NCI-H526 (cell line): ENCODE results near the gene MSI2.

Experiments used
- DNase-seq, 2 experiments: peaks; one replicate each; lab custom pipeline; 2025; lab: John Stamatoyannopoulos, UW

Gene MSI2

DNA sequence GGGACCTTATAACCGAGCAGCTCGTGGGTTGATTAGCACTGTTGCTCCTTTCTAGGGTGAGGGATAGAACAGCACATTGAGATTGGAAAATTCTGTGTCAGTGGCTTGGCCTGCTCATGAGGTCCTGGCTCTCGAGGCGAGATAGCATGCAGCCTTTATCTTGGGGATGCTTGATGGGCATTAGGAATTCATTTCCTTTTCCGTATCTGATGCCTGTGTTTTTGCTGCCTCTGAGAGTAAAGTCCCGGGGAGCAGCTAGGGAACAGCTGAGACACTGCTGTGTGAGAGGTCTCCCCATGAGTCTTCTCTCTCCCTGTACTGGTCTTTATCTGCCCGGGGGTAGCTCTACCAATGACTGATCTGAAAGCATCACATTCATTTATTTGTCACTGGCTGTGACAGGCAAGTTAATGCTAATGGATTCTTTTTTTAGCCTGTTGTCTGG is 14.5 kb downstream of the MSI2 start:
- DNase-seq, result no peak

DNA sequence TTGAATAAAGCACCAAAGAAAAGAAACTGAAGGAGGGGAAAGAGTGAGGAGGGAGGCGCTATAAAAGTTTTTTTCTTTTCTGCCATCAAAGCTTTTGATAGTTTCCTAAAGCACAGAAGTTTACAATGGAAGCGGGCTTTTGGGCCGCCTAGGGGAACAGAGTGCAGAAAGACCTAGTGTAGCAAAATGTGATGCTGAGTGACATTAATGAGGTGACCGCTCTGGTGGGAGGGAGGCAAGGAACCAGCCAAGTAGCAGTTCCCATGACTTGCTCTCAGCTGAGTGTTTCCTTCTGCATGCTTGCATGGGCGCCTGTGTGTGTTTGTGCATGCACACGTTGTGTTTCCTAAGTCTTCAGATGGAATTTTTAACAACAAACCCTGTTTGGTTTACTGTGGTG is 15.5 kb downstream of the MSI2 start:
- DNase-seq, result no peak

DNA sequence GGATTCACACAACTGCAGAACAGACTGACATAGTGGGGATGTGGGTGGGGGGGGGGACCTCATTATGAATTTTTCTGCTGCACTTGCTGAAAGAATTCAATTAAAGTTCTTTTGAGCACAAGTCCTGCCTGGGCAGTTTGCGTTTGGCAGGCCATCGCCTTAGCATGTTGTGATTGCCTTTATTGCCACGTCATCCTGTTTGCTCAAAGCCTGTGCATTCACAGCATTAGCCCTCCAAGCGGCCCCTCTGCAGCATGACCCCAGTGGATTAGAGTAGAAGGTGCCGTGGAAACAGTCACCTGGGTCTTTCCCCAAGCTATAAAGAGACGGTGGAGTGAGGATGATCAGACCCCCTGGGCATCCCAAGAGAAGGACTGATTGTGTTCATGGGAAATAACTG is 17.2 kb downstream of the MSI2 start:
- no peak for DNase-seq

DNA sequence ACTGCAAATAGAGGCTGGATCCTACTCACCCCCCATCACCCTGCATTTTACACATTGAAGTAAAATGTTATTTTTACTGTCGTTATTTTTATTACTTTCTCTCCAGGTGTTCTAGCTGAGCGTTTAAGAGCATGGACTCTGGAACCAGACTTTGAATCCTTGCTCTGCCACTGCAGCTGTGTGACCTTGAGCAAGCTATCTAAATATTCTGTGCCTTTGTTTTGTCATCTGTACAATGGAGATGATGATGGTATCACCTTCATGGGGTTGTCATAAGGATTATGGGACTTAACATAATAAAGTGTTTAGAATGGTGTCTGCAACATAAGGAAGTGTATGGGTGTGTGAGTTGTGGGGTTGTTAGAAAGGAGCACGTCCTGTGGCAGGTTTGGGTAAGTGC is 17.8 kb downstream of the MSI2 start:
- no peak for DNase-seq

DNA sequence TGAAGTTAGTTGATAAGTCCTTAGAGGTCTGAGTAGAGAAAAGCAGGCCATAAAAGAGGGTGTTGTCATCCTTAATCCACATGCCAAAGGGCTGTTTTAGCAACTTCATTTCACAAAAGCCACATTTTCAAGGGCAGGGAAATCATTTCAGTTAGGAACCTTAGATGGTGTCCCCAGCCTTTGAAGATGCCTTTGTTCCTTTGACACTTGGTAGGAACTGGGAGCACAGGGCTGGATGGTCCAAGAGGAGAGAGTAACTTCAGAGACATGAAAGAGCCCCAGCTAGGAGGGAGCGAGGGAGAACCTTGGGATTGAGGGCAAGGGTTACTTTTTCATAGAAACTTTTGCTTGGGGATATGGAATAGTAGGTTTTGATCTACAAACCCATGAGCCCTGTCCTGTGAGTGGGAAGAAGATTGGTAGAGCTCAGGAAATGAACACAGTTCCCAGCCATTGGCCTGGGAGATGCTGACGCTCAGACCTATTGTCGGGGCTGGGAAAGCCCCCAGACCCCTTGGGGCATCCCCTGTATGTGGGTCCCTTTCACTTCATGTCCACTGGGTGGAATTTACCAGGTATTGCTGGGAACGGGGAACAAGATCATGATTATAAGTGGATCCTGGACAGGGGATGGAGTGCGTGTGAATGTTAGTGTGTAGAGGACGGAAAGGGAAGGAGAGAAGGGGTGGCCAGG is 18.9 kb downstream of the MSI2 start:
- DNase-seq, result no peak

DNA sequence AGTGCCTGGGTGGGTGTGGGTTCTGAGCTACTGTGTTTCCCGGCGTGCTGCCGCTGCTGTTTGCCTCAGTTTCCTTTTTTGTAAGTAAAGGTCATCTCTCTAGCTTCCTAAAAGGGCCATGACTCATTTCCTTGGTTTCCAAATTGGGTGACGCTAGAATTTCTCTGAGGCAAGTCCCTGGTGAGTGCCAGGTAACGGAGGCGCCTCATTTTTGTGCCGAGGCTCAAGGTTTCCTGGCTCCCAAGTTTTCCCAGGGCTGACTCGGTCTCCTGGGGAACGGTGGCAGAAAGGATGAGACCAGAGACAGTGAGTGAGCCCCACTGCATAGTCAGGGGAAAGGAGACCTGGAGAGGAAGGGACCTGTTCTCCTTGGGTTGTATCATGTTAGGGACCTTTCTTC is 20.3 kb downstream of the MSI2 start:
- DNase-seq, result no peak

DNA sequence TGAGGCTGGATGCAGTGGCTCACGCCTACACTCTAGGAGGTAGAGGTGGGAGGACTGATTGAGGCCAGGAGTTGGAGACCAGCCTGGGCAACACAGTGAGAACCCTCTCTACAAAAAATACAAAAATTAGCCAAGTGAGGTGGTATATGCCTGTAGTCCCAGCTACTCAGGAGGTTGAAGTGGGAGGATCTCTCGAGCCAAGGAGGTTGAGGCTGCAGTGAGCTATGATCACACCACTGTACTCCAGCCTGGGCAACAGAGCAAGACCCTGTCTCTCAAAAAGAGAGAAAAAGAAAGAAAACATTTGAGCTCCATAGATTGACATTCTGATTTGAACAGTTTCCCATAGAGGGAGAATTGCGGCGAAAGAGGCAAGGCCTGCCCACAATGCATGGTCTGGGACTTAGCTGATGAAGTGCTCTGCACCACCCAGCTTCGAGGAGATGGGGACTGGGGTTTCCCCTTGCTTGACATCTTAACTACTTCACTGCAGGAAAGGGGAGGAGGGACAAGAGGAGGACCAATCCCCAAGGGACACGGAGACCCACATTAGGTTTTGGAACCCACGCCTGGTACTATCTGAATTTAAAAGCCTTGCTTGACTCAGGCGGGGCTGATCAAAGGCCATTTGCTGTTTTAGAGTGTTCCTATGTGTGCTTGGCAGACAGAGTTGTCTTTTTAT is 21.7 kb downstream of the MSI2 start:
- no peak for DNase-seq

DNA sequence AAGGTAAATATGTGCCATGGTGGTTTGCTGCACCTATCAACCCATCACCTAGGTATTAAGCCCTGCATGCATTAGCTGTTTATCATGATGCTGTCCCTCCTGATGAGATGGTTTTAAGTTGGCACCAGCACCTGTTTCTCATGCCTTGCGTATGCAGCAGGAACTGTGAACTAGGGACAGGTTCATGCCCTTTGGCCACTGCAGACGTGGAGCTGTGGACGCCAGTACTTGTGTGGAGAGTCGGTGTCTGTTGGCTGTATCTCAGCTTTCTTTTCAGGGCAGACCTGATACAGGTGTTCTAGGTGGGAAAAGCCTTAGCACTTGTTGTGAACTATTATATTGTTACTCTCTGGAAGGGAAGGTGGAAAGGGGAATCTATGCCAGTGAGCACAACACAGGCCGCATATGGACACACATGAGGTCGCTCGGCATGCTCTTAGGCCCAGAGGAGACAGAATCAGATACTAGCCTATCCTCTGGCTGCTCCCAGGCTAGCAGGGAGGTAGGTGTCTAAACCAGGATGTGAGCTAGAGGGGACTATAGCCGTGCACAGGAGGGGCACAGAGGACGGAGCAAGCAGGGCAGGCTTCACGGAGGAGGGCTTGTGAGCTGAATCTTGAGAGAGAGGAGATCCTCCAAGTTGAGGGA is 22.5 kb downstream of the MSI2 start:
- DNase-seq, result no peak

DNA sequence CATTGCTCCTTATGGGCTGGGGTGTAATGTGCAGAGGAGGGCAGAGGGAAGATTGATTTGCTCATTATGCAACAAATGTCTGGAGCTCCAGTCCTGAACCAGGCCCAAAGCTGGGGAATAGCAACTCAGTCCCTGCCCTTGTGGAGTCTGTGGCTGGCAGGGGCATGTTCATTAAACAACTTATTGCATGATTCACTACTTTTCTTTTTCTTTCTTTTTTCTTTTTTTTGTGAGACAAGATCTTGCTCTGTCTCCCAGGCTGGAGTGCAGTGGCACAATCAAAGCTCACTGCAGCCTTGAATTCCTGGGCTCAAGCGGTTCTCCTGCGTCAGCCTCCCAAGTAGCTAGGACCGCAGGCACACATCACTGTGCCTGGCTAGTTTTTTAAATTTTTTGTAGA is 23.1 kb downstream of the MSI2 start:
- DNase-seq, result no peak

DNA sequence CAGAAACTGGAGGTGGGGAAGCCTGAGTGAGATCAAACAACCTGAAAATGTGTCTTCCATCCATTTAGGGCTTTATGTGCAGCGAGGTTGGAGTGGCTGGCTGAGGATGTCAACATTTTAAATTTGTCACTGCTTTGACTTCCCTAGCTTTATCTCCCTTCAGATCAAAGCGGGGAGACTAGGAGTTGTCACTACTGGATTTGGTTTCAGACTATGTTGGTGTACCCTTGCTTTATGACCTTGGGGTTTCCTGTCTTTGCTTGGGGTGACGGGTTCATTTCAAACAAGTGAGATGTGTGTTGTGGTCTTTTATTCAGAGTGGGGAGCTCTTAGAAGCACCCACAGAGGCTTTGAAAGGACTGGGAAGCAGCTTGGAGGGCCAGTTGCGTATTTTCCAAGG is 25.6 kb downstream of the MSI2 start:
- no peak for DNase-seq

DNA sequence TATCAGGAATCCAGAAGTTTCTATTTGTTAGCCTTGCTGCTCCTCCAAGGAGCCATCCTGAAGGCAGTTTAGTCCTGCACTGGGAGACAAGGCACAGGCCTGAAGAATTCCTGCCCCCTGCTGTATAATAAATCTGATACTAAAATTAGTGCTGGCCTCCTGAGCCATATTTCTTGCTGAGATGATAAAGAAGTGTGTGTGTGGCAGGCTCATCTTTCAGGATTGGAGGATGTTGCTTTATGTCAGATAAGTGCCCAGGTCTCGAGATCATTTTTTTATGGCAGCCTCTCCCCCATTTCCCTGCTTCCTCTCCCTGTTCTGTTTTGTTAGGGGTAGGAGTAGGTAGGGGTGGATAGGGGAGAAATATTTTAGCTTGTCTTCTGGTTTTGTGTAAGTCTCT is 26.0 kb downstream of the MSI2 start:
- DNase-seq, result no peak

DNA sequence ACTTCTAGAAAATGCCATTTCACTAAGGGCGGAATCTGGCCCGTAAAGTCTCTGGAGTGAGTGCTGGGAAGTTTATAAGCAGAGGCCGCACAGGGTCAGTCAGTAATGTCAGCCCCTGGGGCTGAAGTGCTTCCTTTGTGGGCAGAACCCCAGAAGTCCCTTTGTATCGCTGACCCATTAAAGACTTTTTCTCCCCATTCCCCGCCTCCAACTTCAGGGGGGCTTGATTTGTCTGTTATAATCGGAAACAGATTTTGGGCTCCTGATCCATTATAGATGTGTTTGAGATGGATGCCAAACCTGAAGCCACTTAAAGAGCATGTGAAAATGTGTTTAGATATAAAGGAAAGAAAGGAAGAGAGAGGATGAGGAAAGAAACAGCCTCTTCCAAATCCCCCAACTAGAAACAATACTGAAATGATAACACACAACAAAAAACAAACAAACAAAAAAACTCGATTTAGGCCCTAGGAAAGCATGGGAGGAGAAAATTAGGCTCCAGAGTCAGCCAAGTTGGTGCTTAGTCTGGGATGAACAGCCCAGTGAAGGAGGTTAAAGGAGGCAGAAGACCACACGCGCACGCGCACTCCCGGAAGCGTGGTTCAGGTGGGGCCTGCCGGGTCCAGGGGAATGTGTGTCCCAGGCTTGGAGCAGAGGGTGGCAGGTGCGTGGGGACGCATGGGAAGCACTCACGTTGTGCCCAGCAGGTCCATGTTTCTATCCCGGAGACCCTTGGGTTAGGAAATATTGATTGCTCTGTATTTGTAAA is 27.1 kb downstream of the MSI2 start:
- DNase-seq, result no peak

DNA sequence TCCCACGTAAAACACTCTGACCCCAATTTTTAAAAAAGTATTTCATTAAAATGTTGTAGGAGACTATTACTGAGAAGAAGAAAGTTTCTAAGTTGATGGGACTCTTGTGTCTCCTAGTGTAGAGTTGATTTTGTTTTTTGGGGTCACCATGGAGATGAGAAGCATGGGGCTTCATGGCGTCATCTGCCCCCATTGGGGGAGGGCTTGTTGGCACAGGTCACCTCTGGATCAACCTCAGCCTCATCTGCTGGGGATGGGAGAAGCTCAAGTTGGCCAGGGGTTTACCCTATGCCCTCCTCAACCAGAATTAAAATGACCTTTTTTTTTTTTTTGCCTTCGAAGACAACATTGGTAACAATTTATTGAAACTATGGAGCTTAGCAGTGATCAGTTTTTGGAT is 28.3 kb downstream of the MSI2 start:
- DNase-seq, result no peak

DNA sequence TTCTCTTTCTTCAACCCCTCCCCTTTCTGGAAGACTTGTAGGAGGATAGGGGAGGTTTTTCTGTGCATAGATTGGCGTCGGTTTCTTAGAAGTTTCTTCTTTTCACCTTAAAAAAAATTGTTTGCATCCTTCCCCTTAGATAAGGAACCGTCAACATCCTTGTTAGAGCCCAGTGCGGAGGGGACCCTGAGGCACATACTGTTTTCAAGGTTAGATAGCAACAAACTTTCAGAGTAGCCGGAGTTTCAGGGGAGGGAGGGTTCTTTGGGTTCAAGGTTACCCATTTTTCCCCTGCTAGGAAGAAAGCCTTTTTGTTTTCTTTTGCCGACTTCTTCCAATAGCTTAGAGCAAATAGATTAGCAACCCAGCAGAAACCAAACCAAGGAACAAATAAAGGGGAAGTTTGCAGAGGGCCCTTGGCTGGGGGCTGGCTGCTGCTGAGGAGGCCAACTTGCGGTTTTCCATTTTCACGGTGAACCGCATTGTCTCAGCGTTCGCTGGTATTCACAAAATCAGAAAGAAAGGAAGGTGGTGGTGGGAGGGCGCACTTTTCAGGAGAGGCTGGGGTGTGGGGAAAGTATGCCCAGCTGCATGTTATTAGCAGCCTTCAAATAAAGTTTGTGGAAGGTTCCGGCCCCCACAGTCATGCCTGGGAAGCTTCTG is 28.8 kb downstream of the MSI2 start:
- DNase-seq, result no peak

DNA sequence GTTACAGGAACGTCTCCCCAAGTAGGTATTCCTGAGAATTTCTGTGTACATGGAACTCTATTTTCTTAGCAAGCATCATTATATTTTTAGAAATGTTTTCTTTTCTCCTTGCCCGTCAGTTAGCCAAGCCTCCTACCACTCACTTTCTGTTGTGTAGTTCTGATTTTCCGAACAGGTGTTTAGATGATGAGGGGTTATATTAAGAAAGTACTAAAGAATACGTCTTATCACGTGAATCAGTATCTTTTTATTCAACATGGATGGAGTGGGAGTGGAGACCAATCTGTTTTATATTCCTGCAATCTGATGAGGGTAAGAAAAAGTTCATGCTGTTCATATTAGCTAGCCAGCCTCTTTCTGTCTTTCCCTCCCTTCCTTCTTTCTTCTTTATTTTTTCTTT is 29.4 kb downstream of the MSI2 start:
- DNase-seq, result no peak

DNA sequence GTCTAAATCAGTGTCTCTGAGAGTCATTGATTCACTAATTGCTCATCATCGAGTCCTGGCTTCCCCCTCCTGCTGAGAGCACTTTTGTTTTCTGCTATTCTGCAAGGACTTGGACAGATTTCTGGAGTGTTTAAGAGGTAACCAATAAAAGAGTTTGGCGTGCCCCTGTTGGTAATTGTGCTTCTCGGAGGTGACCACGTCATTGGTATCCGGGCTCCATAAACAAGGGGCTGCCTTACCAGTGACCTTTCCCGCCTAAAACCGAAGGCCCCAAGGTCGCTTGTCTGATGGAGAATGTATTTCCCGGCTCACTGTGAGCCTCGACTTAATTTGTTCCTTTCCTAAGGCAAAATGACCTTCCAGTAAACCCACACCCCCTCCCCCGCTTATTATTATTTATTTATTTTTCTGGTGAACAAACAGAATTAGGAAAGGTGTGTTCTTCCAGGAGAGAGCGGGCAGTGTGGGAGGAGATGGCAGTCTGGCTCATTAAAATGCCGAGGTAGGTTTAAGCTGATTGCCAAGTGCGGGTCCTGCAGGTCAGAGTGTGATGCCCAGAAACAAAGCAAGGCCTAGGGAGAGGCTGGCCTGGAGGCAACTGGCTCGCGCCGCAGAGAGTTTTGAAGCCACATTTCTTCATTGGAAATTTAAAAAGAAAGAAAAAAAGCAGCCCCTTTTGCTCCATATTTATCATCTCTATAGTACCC is 30.2 kb downstream of the MSI2 start:
- DNase-seq, result no peak

DNA sequence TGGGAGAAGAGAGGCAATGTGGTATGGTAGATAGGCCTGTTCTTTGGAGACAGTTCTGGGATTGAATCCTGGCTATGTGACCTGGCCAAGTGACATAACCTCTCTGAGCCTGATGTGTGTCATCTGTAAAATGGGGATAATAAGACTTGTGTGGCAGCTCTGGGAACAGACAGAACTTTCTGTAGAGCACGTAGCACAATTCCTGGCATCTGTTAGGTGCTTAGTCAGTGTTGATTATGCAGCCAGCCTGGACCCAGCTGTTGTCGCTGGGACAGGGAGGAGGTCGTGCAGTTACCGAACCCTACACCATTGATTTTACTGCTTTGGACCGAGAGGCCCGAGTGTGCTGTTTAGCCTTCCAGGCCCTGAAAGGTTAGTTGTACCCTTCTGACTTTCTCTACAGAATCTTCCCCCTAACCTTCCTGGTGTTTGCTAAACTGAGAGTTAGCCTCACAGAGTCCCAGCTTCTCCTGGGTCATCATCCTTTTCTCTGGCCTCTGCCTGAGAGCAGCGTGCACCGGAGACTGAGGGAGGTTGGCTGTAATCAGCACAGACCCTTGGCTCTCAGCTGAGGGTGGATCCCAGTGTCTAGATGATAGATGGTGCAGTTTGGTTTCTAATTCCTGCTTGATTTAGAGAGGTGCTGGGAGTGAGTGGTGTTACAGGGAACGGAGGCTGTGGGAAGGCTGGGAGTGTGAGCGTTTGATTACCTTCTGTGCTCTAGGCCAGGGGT is 31.9 kb downstream of the MSI2 start:
- no peak for DNase-seq

DNA sequence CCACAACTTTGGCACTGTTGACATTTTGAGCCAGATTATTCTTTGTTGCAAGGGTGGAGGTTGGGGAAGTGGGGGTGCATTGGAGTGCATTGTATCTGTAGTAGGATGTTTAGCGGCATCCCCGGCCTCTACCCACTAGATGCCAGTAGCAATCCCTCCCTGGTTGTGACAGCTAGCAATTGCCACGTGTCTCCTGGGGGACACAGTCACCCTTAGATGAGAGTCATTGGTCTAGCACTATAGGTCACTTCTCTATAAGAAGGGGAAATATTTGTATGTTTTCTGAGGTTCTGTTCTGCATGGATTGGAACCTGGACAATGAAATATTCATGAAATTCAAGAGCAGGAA is 32.4 kb downstream of the MSI2 start:
- DNase-seq, result no peak

DNA sequence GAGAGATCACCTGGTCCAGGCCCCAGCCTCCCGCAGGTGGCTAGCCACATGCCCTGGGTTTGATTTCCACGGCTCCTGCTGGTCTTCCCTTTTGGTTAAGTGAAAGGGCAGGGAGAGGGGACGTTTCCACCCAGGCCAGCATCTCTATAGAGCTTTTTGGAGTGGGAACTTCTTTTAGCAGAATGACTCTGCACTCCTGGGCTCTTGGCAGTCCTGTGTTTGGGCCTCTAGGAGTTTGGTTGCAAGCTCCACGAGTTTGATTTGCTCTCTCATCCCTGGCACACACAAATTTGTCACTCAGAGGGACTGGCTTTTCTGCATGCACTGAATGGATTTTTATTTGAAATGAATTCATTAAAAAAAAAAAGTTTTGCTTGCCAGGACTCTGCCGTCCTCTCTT is 32.8 kb downstream of the MSI2 start:
- DNase-seq, result no peak

DNA sequence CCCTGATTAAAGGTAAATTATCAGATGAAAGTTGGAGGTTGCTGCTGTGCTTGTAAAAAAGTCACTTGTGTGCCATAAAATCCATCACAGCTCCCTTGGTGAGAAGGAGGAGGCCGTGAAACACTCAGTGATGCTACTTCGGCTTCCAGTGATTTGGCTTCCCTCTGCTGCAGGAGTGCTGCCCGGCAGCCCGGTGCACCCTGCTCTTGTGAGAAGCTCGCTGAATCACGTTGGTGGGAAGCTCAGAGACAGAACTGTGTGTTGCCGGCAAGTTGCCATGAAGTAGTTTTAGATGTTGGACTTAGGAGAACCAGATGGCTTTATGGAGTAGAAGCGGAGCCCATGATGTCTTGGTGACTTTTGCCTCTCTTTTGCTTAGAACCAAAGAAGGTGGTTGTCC is 33.3 kb downstream of the MSI2 start:
- DNase-seq, result no peak

DNA sequence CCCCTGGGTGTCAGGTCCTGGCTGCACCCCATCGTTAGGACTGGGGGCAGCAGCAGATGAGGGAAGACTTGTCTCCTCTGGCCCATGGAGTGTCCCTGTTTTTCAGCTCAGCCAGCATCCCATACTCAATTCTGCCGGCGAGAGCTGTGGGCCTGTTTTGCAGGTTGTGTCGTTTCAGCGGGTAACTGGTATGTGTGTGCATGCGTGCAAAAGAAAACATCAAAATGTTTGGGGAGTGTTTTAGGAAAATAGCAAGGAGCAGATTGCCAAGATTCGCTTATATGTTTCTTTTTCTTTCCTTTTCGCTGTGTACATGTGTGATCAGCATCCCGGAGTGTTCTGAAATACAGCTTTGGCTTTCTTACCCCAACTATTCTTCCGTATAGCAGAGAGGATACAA is 34.7 kb downstream of the MSI2 start:
- no peak for DNase-seq
